Activated CD4-positive, alpha-beta T cell treated with anti-CD3 and anti-CD28 coated beads for 1 hour (primary cell): ENCODE measurements around the gene DDIAS.

Experiments
- DNase-seq: peaks from one replicate; pipeline ENCODE4 v3.0.0-alpha.2; 2020

The DDIAS gene

DNA sequence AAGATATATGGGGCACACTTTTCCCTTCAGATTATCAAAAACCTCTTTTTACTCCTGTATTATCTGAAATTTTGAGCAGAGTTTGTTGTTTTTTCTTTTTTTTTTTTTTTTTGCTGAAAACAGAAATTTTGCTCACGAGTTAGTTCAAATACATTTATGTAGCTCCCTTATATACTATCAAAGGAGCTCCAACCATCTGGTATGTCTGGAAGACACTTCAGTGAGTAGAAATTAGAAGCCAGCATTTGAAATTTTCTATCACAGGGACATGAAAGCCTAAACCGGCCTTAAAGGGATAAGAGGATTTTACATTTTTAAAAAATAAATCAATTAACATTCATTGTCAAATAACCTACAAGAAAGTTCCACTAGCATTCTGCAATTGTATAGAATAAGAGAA is 73.3 kb downstream of the DDIAS start:
- no peak for DNase-seq

DNA sequence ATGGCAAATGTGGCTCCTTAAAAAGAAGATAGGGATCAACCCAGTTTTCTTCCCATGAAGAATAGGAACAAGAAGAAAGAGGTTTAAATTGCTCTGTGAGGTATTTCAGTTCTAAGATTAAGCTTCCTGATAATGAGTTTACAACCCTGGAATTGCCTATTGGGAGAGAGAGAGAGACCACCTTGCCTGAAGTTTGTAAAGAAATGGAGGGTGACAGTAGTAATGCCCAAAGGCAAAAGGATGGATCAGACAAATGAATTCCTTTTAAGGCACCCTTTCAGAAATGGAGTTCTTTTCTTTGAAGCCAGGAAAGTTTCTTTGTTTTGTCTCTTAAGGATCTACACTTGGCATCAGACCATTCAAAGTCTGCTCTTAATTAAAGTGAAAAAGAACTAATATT is 74.3 kb downstream of the DDIAS start:
- no peak for DNase-seq

DNA sequence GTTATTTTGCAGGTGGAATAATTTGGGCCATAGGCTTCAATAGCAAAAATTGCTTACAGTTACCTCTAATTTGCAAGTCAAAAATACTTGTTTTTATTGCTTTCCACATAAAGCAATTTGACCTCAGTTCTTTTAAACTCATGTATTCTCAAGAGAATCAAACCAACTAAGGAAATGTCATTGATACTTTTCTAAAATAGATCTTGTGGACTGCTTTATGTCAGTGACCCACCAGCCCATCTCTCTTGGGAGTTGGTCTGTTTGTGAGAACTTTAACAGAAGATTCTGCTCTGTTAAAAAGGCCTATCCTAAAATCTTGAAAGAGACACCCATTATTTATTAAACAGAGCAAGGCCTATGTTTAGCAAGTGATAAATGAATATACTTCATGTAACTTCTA is 75.2 kb downstream of the DDIAS start:
- DNase-seq = no peak

DNA sequence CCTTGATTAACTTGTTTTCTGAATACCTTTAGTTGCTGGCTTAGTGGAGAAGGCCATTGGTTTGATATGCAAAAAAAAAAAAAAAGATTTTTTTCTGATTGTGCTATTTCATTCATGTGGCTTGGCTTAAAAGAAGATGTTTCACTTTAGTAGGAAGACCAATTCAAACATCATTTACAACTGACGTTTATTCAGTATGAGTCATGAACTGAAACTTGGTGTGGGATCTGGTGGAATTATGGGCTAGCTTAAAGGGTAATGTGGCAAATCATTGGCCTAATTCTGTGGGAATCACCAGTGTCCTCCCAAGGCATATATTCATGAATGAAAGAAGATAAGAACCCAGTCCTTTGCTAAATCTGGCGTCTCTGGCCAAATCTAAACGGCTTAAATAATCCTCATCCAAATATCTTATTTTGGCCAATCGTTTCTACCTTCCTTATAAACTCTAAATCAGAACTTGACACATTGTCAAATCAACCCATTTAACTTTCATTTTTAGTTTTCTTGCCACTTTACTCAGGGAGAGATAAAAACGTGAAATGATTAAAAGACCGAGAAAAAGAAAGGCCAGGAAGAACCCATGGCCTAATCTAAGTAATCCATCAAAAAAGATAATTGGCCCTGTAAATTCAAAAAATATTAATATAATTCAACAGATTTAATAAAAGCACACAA is 77.0 kb downstream of the DDIAS start:
- DNase-seq = no peak

DNA sequence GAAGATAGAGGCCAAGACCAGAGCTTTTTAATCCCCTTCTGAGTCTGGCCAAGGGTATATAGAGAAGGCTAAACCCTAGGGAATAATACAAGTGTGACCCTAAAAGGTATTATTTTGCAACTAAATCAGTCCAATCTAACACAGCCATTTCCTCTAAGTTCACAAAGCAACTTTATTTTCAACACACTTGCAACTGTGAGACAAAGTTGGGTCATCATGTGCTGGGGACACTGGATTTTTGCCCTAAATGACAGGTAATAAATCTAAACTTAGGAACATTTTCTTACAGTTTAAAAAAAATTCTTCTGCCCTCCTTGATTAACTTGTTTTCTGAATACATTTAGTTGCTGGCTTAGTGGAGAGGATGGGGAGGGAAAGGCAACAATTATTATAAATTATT is 78.3 kb downstream of the DDIAS start:
- DNase-seq = no peak

DNA sequence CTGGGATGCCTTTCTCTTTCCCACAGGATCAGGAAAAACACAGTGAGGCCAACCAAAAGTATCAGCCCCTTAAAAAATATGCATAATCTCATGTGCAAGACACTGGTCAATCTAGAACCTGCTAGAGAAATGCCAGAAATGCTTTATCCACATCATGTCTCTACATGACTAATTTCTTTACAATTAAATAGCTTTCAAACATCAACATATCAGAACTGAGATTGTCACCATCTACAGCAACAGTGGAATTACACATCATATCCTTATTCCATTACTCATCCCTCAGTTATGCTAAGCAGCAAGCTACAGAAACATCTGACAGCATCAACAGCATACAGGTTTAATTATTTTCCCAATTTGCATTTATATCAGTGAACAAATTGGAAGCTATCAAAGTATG is 78.8 kb downstream of the DDIAS start:
- DNase-seq = no peak

DNA sequence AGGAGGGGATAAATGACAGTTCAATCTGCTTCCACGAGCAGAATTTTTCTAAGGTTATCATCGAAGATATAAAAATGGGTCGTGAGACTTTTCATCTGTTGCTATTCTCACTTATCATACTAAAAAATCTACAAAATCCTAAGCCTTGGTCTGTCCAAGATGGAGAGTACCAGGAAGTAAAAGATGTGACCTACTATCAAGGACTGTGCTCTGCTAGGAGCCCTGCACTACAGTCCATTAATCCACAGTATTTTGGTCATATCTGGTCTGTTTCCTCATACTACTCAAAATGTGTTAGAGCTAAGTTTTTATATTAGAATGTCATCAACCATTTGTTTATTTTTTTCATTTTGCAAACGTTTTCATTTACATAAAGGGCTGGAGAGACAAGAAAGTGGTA is 79.4 kb downstream of the DDIAS start:
- no peak for DNase-seq

DNA sequence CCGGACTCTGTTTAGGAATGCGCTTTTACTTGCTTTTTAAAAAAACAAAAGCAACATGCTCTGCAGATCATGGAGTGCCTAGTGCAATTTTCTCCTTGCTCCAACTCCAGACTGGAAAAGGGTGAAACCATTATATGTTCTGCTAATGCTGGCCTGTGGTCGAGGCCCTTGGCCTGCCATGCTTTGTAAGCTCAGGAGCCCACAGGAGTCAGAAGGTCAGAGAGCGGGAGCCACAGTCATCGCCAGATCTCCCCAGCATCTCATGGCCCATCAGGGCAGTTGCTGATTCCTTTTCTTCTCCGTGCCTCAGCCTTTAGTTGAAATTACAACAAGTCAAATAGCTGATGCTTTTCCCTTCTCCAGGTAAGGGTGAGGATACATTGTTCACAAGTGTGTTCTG is 80.3 kb downstream of the DDIAS start:
- DNase-seq = no peak
